K562 (cell line): ENCODE results near the gene SEMA3G.

Source experiments
- CEBPB ChIP-seq: fragments of 450-650 bp; IDR thresholded peaks from 2 replicates; pipeline ENCODE4 v1.6.1; 2016; ENCODE audit warnings: missing genetic modification characterization, missing compliant biosample characterization
- HMG20B ChIP-seq: fragments of 250-450 bp; sonication (Bioruptor Pico); IDR thresholded peaks from 2 replicates; pipeline ENCODE4 v1.5.0; 2021; ENCODE audit warnings: mild to moderate bottlenecking
- MAZ ChIP-seq, 2 experiments: fragments of 450-650 bp in 1 of 2; sonication (generic) in 1 of 2; formaldehyde crosslinking; IDR thresholded peaks in 1 of 2; conservative IDR thresholded peaks in 1 of 2; 2 replicates each; pipeline versions ENCODE4 v1.4.0 to v1.5.0; 2020; ENCODE audit warnings: mild to moderate bottlenecking in 1 of 2, missing genetic modification reagents in 1 of 2
- MCM3 ChIP-seq: fragments of 450-650 bp; IDR thresholded peaks from 2 replicates; pipeline ENCODE4 v1.6.1; 2016
- MTA3 ChIP-seq: fragments of 450-650 bp; formaldehyde crosslinking; IDR thresholded peaks from 2 replicates; pipeline ENCODE4 v1.6.1; 2017; ENCODE audit warnings: mild to moderate bottlenecking, borderline replicate concordance
- POLR2AphosphoS5 ChIP-seq: IDR thresholded peaks from 2 replicates; pipeline ENCODE4 v1.6.1; 2011; ENCODE audit warnings: mild to moderate bottlenecking, low read depth, low read length, moderate library complexity; ENCODE audit not compliant: control insufficient read depth, insufficient read depth
- SLC30A9 ChIP-seq: fragments of 250-450 bp; sonication (Bioruptor Pico); IDR thresholded peaks from 2 replicates; pipeline ENCODE4 v1.8.0; 2022; ENCODE audit warnings: mild to moderate bottlenecking, moderate library complexity
- ZNF274 ChIP-seq: IDR thresholded peaks from 2 replicates; pipeline ENCODE4 v1.6.1; 2011; ENCODE audit warnings: low read depth, mild to moderate bottlenecking, low read length, moderate library complexity, borderline replicate concordance
- TF ChIP-seq, protein P1 (sequence below): fragments of 450-650 bp; IDR thresholded peaks from 2 replicates; pipeline ENCODE4 v1.6.1; 2017; ENCODE audit warnings: mild to moderate bottlenecking, moderate library complexity
- TF ChIP-seq, protein P2 (sequence below), 3 experiments: IDR thresholded peaks in 2 of 3; conservative IDR thresholded peaks in 1 of 3; 2 replicates each; pipeline ENCODE4 v1.5.1; 2011 to 2012; ENCODE audit warnings: low read length in 3 of 3, mild to moderate bottlenecking in 3 of 3, control low read depth in 2 of 3, improper control_type of control experiment in 1 of 3, inconsistent platforms in 1 of 3, low read depth in 1 of 3, mixed read lengths in 1 of 3, moderate library complexity in 1 of 3; ENCODE audit not compliant: insufficient read depth in 2 of 3

DNA sequence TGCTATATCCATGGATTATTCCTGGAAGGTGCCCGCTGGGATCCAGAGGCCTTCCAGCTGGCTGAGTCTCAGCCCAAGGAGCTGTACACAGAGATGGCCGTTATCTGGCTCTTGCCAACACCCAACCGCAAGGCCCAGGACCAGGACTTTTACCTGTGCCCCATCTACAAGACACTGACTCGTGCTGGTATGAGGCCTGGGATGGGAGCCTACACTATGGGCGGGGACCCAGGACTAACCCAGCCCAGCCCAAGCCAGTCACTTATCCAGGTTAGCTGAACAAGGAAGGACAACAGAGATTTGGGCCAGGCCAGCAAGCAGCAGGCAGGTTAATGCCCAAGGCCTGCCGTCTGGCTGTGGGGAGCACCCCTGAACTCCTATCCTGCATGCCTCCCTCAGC, 45.3 kb downstream of the SEMA3G start:
- TF ChIP-seq, protein P1, sequence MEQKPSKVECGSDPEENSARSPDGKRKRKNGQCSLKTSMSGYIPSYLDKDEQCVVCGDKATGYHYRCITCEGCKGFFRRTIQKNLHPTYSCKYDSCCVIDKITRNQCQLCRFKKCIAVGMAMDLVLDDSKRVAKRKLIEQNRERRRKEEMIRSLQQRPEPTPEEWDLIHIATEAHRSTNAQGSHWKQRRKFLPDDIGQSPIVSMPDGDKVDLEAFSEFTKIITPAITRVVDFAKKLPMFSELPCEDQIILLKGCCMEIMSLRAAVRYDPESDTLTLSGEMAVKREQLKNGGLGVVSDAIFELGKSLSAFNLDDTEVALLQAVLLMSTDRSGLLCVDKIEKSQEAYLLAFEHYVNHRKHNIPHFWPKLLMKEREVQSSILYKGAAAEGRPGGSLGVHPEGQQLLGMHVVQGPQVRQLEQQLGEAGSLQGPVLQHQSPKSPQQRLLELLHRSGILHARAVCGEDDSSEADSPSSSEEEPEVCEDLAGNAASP, result no peak
- TF ChIP-seq, protein P2, sequence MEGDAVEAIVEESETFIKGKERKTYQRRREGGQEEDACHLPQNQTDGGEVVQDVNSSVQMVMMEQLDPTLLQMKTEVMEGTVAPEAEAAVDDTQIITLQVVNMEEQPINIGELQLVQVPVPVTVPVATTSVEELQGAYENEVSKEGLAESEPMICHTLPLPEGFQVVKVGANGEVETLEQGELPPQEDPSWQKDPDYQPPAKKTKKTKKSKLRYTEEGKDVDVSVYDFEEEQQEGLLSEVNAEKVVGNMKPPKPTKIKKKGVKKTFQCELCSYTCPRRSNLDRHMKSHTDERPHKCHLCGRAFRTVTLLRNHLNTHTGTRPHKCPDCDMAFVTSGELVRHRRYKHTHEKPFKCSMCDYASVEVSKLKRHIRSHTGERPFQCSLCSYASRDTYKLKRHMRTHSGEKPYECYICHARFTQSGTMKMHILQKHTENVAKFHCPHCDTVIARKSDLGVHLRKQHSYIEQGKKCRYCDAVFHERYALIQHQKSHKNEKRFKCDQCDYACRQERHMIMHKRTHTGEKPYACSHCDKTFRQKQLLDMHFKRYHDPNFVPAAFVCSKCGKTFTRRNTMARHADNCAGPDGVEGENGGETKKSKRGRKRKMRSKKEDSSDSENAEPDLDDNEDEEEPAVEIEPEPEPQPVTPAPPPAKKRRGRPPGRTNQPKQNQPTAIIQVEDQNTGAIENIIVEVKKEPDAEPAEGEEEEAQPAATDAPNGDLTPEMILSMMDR (IDR thresholded peaks at IDR 0.05 in 2 of 3, conservative IDR thresholded peaks at IDR 0.05 in 1 of 3; ENCODE audit: insufficient read depth in 2 of 3, low read depth in 1 of 3, low read length in 3 of 3), result no peak
- TF ChIP-seq SLC30A9 (CRISPR knock-in tag) (no peak), MAZ (CRISPR knock-in tag; conservative IDR thresholded peaks at IDR 0.05 in 1 of 2, IDR thresholded peaks at IDR 0.05 in 1 of 2) (no peak), MTA3 (no peak), ZNF274 (no peak), POLR2AphosphoS5 (no peak), HMG20B (no peak), CEBPB (tag) (no peak), MCM3 (no peak)
